SK-N-SH treated with all-trans-retinoic acid at 6 μM for 48 hours (cell line): ENCODE measurements around the gene LRRC9.

Source experiments
- ATAC-seq: fragments of 200-7000 bp; cut with Tn5 transposase; 3 replicates; pipeline ENCODE4 v1.9.1; 2020; ENCODE audit warnings: mild to moderate bottlenecking, moderate library complexity
- ARNTL ChIP-seq: fragments of 450-650 bp; formaldehyde crosslinking; IDR thresholded peaks from 2 replicates; pipeline ENCODE4 v1.5.0; 2020; ENCODE audit warnings: low read depth, mild to moderate bottlenecking, moderate library complexity, borderline replicate concordance
- CREB5 ChIP-seq: fragments of 250-450 bp; sonication (Bioruptor Pico); IDR thresholded peaks from 2 replicates; pipeline ENCODE4 v1.5.1; 2020; ENCODE audit warnings: low read depth, mild to moderate bottlenecking, moderate library complexity
- CSDC2 ChIP-seq: fragments of 250-450 bp; sonication (Bioruptor Pico); IDR thresholded peaks from 2 replicates; pipeline ENCODE4 v1.5.0; 2020; ENCODE audit warnings: mild to moderate bottlenecking, moderate library complexity
- CSRNP3 ChIP-seq: fragments of 250-450 bp; sonication (Bioruptor Pico); IDR thresholded peaks from 2 replicates; pipeline ENCODE4 v1.5.1; 2021; ENCODE audit warnings: mild to moderate bottlenecking, moderate library complexity
- ESRRG ChIP-seq: fragments of 250-450 bp; sonication (Bioruptor Pico); IDR thresholded peaks from 2 replicates; pipeline ENCODE4 v1.6.1; 2021; ENCODE audit warnings: mild to moderate bottlenecking
- GLIS3 ChIP-seq: fragments of 250-450 bp; sonication (Bioruptor Pico); IDR thresholded peaks from 2 replicates; pipeline ENCODE4 v1.5.0; 2020; ENCODE audit warnings: mild to moderate bottlenecking, moderate library complexity
- ISL1 ChIP-seq: fragments of 250-450 bp; sonication (Bioruptor Pico); IDR thresholded peaks from 2 replicates; pipeline ENCODE4 v2.1.2; 2022; ENCODE audit warnings: mild to moderate bottlenecking, moderate library complexity
- PPARA ChIP-seq: fragments of 250-450 bp; sonication (Bioruptor Pico); IDR thresholded peaks from 2 replicates; pipeline ENCODE4 v1.5.0; 2020; ENCODE audit warnings: mild to moderate bottlenecking, borderline replicate concordance
- RARB ChIP-seq: fragments of 250-450 bp; sonication (Bioruptor Pico); IDR thresholded peaks from 2 replicates; pipeline ENCODE4 v1.8.0; 2021; ENCODE audit warnings: mild to moderate bottlenecking, moderate library complexity
- SNAI2 ChIP-seq: fragments of 250-450 bp; sonication (Bioruptor Pico); IDR thresholded peaks from 2 replicates; pipeline ENCODE4 v1.5.0; 2020; ENCODE audit warnings: mild to moderate bottlenecking, moderate library complexity
- TOX ChIP-seq: fragments of 250-450 bp; sonication (Bioruptor Pico); IDR thresholded peaks from 2 replicates; pipeline ENCODE4 v1.8.0; 2021; ENCODE audit warnings: mild to moderate bottlenecking, moderate library complexity, borderline replicate concordance
- ZC3H10 ChIP-seq: fragments of 250-450 bp; sonication (Bioruptor Pico); IDR thresholded peaks from 2 replicates; pipeline ENCODE4 v1.5.1; 2021; ENCODE audit warnings: mild to moderate bottlenecking, moderate library complexity
- ZFP3 ChIP-seq: fragments of 250-450 bp; sonication (Bioruptor Pico); IDR thresholded peaks from 2 replicates; pipeline ENCODE4 v1.5.0; 2020; ENCODE audit warnings: mild to moderate bottlenecking, moderate library complexity
- ZFP30 ChIP-seq: fragments of 450-650 bp; formaldehyde crosslinking; IDR thresholded peaks from 2 replicates; pipeline ENCODE4 v1.5.0; 2022; ENCODE audit warnings: mild to moderate bottlenecking, moderate library complexity
- ZNF565 ChIP-seq: fragments of 450-650 bp; formaldehyde crosslinking; conservative IDR thresholded peaks from 2 replicates; pipeline ENCODE4 v1.5.0; 2020; ENCODE audit warnings: low read depth, mild to moderate bottlenecking, moderate library complexity
- ZNF70 ChIP-seq: fragments of 450-650 bp; formaldehyde crosslinking; IDR thresholded peaks from 2 replicates; pipeline ENCODE4 v1.5.0; 2020; ENCODE audit warnings: mild to moderate bottlenecking, moderate library complexity
- ZNF8 ChIP-seq: fragments of 450-650 bp; formaldehyde crosslinking; IDR thresholded peaks from 2 replicates; pipeline ENCODE4 v1.5.0; 2020; ENCODE audit warnings: mild to moderate bottlenecking, moderate library complexity
- TF ChIP-seq, protein P1 (sequence below): fragments of 250-450 bp; sonication (Bioruptor Pico); IDR thresholded peaks from 2 replicates; pipeline ENCODE4 v1.8.0; 2020; ENCODE audit warnings: mild to moderate bottlenecking, moderate library complexity, borderline replicate concordance
- TF ChIP-seq, protein P2 (sequence below): fragments of 250-450 bp; sonication (Bioruptor Pico); IDR thresholded peaks from 2 replicates; pipeline ENCODE4 v1.8.0; 2021; ENCODE audit warnings: low read depth, mild to moderate bottlenecking, moderate library complexity, borderline replicate concordance
- TF ChIP-seq, protein P3 (sequence below): fragments of 250-450 bp; sonication (Bioruptor Pico); IDR thresholded peaks from 2 replicates; pipeline ENCODE4 v1.5.0; 2020; ENCODE audit warnings: mild to moderate bottlenecking, moderate library complexity

LRRC9 gene

DNA sequence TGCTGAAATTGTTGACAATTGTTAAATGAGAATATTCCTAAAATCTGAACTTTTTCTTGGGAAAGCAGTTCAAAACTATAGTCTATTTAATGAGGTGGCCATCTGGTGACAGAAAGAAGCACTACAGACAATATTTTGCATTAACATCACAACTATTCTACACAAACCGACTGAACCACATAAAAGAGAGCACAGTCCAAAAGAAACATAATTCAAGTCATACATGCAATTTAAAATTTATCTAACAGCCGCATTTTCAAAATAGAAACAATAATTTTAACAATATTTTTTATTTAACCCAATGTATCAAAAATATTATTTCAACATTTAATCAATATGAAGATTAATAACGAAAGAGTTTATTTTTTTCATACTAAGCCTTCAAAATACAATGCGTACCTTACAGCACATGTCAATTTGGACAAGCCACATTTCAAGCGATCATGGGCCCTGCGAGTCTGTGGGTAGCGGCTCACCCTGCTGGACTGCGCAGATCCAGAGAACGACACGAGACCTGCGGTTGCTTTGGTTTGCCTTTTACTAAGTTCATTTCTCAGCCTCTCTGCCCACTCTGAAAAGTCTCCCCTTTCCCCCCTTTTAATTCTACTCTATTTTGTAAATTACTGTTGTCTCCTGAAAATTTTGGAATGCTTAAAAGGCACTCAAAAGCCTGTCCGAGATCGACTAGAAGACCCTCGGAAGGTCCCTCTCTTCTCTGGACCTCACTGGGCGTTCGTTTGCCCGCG, 947 bp upstream of the LRRC9 start (continued):
- TF ChIP-seq, protein P1, sequence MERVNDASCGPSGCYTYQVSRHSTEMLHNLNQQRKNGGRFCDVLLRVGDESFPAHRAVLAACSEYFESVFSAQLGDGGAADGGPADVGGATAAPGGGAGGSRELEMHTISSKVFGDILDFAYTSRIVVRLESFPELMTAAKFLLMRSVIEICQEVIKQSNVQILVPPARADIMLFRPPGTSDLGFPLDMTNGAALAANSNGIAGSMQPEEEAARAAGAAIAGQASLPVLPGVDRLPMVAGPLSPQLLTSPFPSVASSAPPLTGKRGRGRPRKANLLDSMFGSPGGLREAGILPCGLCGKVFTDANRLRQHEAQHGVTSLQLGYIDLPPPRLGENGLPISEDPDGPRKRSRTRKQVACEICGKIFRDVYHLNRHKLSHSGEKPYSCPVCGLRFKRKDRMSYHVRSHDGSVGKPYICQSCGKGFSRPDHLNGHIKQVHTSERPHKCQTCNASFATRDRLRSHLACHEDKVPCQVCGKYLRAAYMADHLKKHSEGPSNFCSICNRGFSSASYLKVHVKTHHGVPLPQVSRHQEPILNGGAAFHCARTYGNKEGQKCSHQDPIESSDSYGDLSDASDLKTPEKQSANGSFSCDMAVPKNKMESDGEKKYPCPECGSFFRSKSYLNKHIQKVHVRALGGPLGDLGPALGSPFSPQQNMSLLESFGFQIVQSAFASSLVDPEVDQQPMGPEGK (CRISPR knock-in tag), result no peak
- no peak for TF ChIP-seq RARB (CRISPR knock-in tag)
- no peak for TF ChIP-seq CSDC2
- no peak for TF ChIP-seq ISL1 (CRISPR knock-in tag)
- TF ChIP-seq TOX (CRISPR knock-in tag), result no peak
- TF ChIP-seq ESRRG (CRISPR knock-in tag), result no peak
- no peak for TF ChIP-seq ZNF70 (CRISPR knock-in tag)

DNA sequence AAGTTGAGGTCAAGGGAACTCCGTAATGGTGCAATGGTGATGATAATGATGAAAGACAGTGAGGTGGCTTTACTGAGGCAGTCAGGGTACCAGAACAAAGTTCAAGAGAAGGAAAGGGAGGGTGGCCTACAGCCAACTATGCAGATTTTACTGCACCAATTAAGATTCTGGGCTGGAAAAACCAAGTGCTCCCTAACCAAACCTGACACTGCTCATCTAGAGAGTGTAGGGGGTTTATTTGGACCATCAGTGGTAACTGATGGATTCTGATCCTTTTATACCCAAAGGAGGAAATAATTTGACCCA, 387 bp downstream of the LRRC9 start:
- ATAC-seq, result no peak
- no peak for TF ChIP-seq PPARA (CRISPR knock-in tag)
- no peak for TF ChIP-seq ZNF70 (CRISPR knock-in tag)
- no peak for TF ChIP-seq ARNTL (CRISPR knock-in tag)
- TF ChIP-seq ZFP30 (CRISPR knock-in tag), result no peak
- TF ChIP-seq, protein P2, sequence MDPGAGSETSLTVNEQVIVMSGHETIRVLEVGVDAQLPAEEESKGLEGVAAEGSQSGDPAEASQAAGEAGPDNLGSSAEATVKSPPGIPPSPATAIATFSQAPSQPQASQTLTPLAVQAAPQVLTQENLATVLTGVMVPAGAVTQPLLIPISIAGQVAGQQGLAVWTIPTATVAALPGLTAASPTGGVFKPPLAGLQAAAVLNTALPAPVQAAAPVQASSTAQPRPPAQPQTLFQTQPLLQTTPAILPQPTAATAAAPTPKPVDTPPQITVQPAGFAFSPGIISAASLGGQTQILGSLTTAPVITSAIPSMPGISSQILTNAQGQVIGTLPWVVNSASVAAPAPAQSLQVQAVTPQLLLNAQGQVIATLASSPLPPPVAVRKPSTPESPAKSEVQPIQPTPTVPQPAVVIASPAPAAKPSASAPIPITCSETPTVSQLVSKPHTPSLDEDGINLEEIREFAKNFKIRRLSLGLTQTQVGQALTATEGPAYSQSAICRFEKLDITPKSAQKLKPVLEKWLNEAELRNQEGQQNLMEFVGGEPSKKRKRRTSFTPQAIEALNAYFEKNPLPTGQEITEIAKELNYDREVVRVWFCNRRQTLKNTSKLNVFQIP (CRISPR knock-in tag), result no peak
- no peak for TF ChIP-seq ZNF8 (CRISPR knock-in tag)
- no peak for TF ChIP-seq TOX (CRISPR knock-in tag)
- no peak for TF ChIP-seq ZNF565
- no peak for TF ChIP-seq ZC3H10
- TF ChIP-seq GLIS3 (CRISPR knock-in tag), result no peak
- no peak for TF ChIP-seq SNAI2 (CRISPR knock-in tag)

DNA sequence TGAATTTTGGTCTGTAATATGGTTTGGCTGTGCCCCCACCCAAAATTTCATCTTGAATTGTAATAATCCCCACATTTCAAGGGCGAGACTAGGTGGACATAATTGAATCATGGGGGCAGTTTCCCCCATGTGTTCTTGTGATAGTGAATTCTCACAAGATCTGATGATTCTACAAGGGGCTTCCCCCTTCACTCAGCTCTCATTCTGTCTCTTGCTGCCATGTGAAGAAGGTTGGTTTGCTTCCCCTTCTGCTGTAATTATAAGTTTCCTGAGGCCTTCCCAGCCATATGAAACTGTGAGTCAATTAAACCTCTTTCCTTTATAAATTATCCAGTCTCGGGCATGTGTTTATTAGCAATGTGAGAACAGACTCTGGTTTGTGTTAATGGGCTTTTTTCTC, 5.9 kb downstream of the LRRC9 start:
- no peak for ATAC-seq
- TF ChIP-seq CREB5 (CRISPR knock-in tag) (no peak), ESRRG (CRISPR knock-in tag) (no peak), ISL1 (CRISPR knock-in tag) (no peak), ZFP3 (CRISPR knock-in tag) (no peak), GLIS3 (CRISPR knock-in tag) (no peak), PPARA (CRISPR knock-in tag) (no peak), SNAI2 (CRISPR knock-in tag) (no peak)
- TF ChIP-seq, all 23 proteins: peak for 0

DNA sequence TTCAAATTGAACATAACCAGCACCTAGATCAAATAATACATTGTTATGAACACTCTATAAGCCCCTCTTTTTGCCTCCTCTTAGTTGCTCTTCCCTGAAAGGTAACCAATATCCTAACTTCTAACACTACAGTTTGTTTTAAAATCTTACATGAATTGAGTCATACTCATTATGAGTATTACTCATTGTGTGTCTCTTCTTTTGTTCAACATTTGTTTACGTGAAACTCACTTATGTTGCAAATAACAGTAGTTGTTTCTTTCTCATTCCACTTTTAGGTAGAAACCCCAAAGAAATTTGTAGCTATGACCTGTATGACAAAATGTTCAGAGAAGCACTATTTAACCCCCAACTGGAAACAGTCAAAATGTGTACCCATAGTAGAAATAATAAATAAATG, 6.6 kb downstream of the LRRC9 start:
- no peak for ATAC-seq
- no peak for TF ChIP-seq RARB (CRISPR knock-in tag)
- TF ChIP-seq, protein P1 (CRISPR knock-in tag), result no peak
- no peak for TF ChIP-seq ZFP30 (CRISPR knock-in tag)
- TF ChIP-seq CSRNP3 (CRISPR knock-in tag), result no peak
- TF ChIP-seq ISL1 (CRISPR knock-in tag), result no peak
- no peak for TF ChIP-seq CSDC2
- TF ChIP-seq TOX (CRISPR knock-in tag), result no peak
- TF ChIP-seq ESRRG (CRISPR knock-in tag), result no peak
- no peak for TF ChIP-seq CREB5 (CRISPR knock-in tag)
- no peak for TF ChIP-seq ZFP3 (CRISPR knock-in tag)
- no peak for TF ChIP-seq PPARA (CRISPR knock-in tag)
- no peak for TF ChIP-seq ZNF8 (CRISPR knock-in tag)
- TF ChIP-seq, protein P3, sequence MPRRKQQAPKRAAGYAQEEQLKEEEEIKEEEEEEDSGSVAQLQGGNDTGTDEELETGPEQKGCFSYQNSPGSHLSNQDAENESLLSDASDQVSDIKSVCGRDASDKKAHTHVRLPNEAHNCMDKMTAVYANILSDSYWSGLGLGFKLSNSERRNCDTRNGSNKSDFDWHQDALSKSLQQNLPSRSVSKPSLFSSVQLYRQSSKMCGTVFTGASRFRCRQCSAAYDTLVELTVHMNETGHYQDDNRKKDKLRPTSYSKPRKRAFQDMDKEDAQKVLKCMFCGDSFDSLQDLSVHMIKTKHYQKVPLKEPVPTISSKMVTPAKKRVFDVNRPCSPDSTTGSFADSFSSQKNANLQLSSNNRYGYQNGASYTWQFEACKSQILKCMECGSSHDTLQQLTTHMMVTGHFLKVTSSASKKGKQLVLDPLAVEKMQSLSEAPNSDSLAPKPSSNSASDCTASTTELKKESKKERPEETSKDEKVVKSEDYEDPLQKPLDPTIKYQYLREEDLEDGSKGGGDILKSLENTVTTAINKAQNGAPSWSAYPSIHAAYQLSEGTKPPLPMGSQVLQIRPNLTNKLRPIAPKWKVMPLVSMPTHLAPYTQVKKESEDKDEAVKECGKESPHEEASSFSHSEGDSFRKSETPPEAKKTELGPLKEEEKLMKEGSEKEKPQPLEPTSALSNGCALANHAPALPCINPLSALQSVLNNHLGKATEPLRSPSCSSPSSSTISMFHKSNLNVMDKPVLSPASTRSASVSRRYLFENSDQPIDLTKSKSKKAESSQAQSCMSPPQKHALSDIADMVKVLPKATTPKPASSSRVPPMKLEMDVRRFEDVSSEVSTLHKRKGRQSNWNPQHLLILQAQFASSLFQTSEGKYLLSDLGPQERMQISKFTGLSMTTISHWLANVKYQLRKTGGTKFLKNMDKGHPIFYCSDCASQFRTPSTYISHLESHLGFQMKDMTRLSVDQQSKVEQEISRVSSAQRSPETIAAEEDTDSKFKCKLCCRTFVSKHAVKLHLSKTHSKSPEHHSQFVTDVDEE (CRISPR knock-in tag), result no peak
- TF ChIP-seq, protein P2 (CRISPR knock-in tag), result no peak
